ENCODE data around the gene AQP2.

The AQP2 gene, protein sequence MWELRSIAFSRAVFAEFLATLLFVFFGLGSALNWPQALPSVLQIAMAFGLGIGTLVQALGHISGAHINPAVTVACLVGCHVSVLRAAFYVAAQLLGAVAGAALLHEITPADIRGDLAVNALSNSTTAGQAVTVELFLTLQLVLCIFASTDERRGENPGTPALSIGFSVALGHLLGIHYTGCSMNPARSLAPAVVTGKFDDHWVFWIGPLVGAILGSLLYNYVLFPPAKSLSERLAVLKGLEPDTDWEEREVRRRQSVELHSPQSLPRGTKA

DNA sequence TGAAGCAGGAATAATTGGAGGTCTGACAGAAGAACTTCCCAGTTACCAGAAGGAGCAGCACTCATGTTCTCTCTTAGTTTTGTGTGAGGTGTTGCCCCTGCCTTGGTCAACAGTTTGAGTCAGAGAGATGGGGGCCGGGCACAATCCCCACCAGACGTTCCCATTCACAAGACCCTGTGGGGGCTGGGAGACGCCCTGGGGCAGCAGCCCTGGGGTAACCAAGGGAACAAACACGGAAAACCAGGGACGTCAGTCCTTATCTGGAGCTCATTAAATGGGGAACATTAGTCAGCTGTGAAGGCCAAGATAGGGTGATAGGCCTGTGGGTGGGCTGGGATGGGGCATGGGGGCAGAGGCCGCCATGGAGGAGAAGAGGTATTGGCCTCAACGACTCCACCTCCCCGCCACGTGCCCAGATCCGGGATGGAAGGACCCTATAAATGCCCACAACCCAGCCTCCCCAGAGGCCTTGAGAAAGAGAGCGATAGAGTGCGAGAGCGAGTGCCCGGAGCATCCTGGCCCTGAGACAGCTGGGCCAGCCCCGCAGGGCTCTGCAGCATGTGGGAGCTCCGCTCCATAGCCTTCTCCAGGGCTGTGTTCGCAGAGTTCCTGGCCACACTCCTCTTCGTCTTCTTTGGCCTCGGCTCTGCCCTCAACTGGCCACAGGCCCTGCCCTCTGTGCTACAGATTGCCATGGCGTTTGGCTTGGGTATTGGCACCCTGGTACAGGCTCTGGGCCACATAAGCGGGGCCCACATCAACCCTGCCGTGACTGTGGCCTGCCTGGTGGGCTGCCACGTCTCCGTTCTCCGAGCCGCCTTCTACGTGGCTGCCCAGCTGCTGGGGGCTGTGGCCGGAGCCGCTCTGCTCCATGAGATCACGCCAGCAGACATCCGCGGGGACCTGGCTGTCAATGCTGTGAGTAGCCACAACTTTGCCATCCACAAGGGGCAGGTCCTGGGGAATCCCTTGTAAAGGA, at the start of gene AQP2:
TSS of gene AQP2 (plus strand) at position 465 of the 979 bp plus-strand sequence. CDS start at position 559, 94 bp downstream.
- DNase-seq (ENCODE audit: low spot score) = no peak

DNA sequence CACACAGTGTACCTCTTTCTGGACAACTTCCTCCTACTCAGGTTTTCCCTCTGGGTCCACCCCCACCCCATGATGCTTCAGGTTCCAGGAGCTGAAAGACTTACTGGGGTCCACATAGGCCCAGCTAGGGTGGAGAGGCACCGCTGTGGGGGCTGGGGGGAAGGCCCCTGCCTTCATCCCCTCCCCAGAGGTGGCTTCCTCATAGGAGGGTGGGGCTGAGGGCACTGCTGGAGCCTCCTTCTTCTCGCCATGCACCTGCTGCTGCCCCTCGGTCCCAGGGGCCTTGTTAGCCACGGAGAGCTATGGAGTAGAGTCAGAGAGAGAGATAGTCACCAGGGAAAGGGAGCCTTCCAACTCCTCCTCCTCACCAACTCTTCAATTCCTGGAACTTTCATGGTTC, 49.5 kb upstream of the AQP2 start:
- DNase-seq (ENCODE audit: low spot score) = no peak

DNA sequence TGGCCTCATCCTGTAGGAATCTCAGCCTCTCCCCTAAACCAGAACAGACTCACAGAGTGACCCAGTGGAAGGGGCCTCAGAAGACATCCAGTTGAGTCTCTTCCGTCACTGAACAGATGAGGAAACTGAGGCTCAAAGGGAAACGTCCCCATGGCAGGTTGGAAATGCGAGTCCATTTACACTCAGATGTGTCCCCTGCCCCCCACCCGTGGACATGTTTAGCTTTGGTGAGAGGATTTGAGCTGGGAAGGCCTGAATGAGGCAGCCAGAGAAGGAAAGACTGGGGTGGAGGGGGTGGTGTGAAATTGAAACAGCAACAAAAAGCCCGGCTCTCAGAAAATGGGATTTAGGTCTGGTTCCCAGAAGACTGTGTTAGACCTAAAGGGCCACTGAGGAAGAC, 48.6 kb upstream of the AQP2 start:
- DNase-seq (ENCODE audit: low spot score) = no peak

DNA sequence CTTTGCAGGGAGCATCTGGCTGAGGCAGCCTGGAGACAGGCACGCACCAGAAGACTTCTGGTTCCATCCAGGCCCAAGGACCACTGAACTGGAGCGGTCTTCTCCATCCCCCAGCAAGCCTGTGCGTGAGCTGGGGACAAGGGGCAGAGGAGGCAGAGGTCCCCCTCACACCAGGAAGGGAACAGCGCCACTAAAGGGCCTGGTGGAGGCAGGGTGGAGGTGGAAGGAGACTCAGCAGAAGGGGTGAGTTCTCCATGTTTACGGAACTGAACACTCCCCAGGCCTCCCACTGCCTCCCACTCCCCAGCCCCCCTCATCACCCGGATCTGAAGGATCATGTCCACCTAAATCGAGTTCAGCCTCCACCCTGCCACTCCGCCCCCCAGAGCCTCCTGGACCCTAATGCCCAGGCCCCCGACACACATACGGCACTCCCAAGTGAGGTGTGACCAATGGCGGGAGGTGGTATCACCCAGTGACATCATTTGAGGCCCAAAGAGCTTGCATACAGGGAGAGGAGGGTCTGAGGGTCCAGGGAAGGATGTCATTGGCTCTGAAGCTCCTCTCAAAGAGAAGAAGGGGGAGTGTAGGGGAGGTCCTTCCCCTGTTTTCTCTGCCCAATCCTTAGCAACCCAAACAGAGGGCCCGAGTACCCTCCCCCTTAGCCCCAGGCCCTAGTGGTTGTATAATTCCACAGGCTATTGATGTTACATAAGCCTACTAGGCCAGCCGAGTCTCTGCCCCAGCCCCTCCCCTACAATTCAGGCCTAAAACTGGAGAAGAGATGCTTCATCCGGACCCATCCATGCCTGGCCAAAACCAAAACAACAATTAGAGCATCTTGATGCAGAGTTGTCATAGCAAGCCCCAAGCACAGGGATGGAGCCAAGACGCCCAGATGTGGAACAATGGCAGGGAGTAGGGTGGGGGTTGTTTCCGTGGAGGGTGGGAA, 47.9 kb upstream of the AQP2 start:
- DNase-seq (ENCODE audit: low spot score) = no peak

DNA sequence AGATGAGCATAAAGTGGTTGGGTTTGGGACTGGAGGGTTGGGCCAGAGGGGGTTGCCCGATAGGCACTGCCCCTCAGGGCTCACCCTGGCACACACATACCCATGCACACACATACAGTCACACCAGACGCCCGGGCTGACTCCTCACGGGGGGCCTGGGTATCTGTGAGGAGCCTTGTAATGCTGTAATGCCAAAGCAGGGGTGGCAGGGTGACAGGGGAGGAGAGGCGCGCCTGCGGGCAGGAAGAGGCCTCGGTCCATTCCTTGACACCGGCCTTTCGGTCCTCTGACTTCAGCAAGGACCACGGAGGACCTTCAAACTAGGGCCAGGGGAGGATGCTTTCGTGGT, 47.2 kb upstream of the AQP2 start:
- DNase-seq (ENCODE audit: low spot score) = no peak

DNA sequence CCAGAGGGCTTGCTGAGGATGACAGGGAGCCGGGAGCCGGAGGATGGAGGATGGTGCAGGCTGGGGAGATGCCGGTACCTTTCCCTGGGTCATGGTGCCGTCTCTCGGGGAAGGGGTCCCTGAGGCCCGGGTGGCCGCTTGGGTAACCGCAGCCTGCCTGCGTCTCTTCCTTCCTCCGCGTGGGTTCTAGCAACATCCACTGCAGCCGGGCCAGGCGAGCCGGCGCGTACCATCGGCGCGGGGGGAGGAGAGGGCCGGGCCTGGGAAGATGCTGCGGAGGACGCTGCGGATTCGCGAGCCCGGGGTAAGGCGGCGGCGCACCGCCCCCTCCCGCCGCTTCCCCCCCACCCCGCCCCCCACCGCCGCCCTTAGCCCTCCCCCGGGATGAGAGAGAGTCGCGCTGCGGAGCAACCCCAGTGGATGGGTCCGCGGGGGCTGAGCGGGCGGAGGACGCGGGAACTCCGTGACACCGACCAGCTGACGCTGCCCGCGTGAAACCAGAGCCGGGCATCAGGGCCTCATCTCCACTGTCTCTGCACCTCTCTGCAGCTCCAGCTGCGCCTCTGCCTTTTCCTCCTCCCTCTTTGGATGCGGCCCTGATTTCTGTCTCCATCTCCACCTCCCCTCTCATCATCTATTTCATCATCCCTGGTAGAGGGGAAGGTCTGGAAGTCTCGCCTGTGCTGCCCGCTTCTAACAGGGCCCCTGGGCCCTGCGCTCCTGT, 46.7 kb upstream of the AQP2 start, which contains the start of gene FAIM2:
TSS of gene FAIM2 (minus strand) at position 201 of the 724 bp plus-strand sequence. CDS start at position 93, 108 bp downstream.
- DNase-seq (ENCODE audit: low spot score) = no peak

DNA sequence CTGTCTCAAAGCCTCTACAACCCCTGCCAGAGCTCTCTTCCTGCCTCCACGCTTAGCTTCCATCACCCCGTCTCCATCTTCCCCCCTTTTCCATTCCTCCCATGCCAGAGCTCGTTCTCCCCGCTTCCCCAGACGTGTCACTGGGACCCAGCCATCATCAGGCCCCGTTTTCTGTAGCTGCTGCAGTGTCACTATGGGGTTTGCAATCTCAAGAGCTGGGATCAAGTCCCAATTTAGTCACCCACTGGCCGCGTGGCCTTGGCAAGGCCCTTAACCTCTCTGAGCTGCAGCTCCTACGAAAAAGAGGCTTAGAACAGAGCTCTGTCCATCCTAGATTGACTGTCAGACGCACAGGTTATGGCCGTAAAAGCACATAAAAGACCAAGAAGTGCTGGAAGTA, 45.9 kb upstream of the AQP2 start:
- DNase-seq (ENCODE audit: low spot score) = no peak

DNA sequence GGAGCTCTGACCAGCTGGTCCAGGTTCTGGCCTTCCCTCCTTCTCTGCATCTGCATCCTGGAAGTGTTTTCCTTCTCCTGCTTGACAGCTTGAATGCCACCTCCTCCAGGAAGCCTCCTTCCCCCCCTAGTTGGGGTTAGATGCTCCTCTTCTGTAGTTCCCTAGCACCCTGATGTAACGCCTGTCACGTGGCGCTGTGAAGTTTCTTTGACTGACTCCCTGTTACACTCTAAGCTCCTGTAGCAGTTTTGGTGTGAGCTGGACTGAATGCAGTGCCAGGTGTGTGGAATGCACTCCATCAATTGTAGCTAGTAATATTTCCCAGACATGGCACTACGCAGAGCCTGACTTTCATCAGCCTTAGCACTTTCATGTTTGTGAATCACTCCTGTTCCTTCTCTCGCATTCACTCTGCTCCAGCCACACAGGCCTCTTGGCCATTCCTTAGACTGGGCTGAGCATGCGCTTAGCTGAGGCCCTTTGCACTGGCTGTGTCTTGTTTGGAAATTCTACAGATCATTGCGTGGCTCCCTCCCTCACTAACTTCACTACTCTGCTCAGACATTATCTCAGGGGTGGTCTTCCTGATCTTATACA, 44.7 kb upstream of the AQP2 start:
- DNase-seq (ENCODE audit: low spot score) = no peak

DNA sequence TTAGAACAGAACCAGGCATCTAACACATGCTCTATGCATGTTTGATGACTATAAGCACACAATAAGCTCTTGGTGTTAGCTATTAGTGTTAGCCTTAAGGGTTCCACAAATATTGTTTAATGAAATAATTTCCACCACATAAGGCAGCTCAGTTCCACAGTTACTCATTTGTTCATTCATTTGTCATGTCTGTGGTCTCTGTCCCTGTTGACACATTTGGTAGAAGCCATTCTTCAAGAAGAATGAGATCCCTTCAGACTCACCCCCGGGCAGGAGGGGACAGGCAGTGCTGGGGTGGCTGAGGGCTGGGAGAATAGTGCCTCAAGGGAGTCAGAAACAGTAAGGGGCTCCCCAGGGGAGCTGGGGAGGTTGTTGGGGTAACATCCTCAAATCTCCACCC, 43.2 kb upstream of the AQP2 start:
- DNase-seq (ENCODE audit: low spot score) = no peak

DNA sequence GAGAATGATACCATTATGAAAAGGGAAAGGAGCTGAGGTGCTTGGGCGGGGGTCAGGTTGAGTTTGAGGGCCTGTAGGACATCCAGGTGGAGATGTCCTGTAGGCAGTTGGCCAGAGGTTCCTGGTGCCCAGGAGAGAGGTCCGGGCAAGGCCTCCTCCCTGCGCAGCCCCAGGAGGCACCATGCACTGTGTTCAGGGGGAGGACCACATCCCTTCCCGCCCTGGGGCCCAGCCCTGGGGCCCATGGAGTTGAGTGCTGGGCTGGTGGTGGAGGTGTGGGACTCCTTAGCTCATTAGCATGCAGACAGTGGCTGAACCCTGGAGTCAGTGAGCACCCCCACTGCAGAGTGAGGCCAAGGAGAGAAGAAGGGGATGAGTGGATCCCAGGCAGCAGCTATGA, 41.2 kb upstream of the AQP2 start:
- no peak for DNase-seq (ENCODE audit: low spot score)

DNA sequence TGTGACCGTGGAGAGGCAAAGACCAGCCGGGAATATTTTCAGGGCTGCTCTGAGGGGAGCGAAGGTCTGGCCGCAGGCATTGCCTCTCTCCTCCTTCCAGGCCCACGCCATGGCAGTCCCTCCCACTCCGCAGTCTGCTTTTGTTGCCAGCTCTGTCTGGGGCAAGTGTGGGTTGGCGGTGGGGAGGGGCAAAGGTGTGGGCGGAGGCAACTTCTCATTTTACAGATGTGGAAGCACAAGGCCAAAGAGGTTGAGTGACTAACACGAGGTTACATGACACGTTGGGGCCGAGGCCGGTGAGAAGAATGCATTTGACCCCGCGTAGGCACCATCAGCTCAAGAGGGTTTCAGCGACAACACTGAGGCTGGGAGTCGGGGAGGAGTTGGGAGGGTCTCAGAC, 40.7 kb upstream of the AQP2 start:
- DNase-seq (ENCODE audit: low spot score) = no peak

DNA sequence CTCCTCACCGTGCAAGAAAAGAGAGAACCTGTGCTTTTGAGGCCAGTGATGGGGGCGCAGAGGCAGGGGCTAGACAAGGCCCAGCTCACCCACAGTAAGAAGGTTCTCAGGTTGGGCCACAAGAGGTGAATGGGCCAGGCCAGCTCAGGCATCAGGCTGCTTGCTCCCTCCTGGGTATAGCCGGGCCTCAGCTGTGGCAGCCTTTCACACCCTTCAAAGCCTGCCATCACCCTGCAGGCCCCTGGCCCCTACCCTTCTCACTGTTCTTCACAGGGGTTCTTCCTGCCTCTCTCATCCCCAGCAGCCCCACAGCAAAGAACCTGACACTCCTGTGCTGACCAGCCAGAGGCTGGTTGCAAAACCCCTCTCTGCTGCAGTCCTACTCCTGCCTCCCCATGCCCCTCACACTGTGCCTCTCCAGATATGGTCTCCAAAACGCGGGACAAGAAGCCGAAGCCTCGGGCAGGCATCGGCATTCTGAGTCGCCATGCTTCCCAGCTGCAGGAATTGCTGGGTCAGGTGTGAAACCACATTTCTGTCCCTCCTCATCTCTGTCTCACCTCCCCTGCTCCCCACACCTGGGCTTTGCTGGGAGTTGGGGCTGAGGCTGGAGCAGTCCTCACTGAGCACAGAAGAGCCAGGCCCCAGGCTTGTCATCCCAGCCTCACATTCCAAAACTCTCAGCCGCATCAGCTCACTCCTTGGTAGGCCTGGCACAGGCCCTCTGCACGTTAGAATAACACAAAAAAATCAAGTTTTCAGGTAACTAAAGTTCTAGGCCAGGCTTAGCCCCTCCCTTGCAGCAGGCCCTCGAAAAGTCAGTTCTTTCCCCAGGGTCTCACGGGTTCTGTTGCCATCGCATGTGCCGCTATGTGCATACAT, 40.0 kb upstream of the AQP2 start:
- DNase-seq (ENCODE audit: low spot score) = no peak

DNA sequence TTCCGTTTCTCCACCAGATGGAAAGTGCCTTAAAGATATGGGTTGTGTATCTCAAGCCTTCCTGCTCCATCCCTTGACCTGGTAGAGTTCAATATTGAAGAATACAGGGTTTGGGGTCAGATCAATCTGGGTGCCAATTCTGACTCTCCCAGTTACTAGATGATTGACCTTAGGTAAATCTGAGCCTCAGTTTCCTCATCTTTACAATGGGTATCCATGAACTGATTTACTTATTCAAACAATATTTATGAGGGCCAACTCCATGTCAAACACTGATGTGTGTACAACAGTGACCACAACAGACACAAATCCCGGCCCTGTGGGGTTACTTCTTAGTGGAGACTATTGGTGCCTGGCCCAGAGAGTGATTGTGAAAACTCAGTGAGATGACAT, 39.3 kb upstream of the AQP2 start:
- no peak for DNase-seq (ENCODE audit: low spot score)

DNA sequence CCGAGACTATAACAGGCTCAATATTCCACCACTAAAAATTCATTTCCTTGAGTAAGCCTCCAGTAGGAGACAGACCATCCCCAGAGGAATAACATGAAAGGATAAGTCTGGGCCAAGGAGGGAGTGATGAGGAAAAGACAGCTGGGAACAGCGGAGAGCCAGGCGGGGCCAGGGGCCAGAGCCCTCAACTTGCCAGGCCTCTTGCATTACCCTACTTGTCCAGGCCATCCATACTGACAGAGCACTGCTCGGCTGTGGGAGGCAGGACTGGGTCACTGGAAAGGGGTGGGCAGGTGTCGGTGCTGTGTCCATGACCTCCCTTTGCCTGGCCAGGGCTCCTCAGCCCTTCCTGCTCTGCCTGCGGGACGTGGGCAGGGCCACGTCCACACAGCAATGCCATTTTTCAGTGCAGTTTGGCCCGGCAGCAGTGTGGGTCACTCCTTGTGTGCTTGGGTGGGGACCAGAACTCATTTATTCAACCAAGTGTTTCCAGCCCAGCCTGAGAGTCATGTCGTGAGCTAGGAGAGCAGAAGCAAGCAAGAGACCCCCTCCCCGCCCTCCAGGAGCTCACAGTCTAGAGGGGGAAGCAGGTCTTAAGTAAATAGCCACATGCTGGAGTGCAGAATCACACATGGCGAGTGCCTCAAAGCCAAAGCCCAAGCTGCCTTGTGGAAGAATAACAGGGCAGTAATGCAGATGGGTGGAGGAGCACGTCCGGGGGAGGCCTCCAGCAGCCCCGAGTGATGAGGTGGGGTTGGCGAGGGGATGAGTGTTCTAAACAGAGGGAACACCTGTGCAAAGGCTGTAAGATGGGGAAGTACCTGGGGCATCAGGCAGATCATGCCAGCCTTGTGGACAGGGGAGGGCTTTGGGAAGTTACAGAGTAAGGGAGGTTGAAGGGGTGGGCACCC, 37.9 kb upstream of the AQP2 start:
- no peak for DNase-seq (ENCODE audit: low spot score)

DNA sequence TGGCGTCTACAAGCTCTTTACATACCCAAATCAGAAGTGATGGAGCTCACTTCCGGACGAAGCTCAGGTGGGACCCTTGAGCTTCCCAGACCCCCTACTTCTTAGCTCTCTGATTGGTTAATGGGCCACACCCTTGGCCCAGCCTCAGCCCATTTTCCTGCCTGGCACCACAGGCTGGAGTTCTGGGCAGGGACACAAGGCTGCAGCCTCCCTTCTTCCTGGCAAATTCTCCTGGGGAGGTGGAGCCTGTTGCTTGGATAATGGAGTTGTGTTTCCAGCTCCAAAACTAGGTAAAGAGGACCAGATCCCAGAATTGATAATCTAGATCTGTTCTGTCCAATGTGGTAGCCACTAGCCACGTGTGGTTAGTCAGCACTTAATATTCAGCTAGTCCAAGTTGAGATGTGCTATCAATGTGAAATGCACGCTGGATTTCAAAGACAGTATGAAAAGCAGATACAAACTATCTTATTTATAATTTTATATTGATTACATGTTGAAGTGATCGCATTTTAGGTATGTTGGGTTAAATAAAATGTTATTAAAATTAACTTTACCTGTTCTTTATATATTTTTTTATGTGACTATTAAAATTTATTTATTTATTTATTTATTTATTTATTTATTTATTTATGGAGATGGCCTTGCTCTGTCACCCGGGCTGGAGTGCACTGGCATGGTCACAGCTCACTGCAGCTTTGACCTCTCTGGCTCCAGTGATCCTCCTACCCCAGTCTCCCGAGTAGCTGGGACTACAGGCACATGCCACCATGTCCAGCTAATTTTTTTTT, 34.2 kb upstream of the AQP2 start:
- no peak for DNase-seq (ENCODE audit: low spot score)

DNA sequence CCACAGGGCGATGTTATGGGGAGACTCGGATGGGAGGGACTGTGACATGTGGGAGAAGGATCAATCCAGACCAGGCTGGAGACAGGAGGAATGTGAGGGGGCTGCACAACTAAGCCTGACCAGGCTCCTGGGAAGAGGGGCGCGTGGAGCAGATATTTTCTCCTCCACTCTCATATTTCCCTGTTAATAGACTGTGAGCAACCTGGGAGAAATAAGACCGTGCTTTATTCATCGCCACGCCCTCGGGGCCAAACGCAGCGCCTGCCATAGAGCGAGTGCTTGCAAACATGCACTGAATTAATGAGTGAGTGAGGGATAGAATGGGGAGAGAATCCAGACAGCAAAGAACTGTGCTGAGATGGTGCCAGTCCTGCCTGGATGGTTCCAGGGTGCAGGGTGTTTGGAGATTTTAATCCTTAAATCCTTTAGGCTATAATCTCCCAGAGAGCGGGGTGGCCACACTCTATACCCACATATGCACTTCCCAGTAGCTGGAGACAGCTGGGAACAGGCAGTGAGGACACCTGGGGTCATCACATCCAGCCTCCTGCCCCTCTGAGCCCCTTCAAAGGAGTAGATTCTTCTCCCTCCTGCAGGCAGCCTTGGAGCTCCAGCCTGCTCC, 33.3 kb upstream of the AQP2 start:
- no peak for DNase-seq (ENCODE audit: low spot score)

DNA sequence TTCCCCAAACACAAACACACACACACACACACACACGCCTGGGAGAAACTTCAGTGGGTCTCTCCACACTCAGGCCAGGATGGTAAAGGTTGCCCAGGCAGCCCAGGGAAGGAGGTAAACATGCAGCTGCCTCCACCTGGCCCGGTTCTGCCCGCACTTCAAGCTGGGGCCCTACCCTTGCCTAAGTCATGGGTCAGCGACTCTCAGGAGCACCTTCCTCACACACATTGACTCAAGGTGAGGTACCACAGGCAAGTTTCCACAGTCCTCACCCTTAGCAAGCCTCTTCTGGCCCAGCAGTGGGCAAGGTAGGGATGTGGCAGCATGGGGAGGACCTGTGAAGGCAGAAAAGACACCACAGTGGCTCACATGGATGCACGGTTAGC, 32.8 kb upstream of the AQP2 start:
- DNase-seq (ENCODE audit: low spot score) = no peak

Measured in activated CD4-positive, alpha-beta T cell treated with anti-CD3 and anti-CD28 coated beads, Interleukin-2, Interleukin-4, amounts not matched to agents 100 ng/mL and 50 ng/mL, durations not matched to agents 16 hours and 8 hours (primary cell).